HG02973 (cell line): ENCODE measurements around the gene ADARB2.

ENCODE experiments used
- ATAC-seq: cut with Tn5 transposase; IDR thresholded peaks from one replicate; pipeline ENCODE4 v1.9.1; 2021; ENCODE audit warnings: moderate library complexity; ENCODE audit not compliant: unreplicated experiment

The ADARB2 gene

DNA sequence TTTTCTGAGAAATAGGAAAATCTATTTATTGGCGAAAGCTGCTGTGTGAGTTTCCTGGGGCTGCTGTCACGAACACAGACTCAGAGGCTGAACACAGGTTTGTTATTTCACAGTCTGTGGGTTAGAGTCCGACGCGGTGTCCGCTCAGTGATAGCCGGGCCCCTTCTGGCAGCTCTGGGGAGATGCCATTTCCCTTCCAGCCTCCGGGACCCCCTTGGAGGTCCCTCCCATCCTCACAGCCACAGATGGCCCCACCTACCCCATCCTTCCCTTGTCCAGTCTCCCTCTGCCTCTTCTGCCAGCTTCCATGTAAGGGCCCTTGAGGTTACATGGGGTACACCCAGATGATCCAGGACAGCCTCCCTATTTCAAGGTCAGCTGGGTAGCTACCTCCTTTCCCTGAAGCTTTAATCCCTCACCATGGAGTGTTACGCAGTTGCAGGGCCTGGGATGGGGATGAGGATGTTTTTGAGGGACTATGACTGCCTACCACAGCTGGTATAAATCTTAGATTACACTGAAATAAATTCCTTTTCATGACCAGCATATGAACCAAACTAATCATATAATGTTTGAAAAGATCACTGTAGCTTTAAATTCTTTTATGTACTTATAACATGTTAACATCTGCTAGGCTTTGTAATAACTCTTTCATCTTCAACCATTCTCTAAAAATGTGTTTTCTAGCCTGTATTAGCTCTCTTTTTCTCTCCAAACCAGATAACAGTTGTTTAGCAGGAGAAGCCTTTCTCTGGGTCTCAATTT, 582.6 kb downstream of the ADARB2 start:
- ATAC-seq: no peak

DNA sequence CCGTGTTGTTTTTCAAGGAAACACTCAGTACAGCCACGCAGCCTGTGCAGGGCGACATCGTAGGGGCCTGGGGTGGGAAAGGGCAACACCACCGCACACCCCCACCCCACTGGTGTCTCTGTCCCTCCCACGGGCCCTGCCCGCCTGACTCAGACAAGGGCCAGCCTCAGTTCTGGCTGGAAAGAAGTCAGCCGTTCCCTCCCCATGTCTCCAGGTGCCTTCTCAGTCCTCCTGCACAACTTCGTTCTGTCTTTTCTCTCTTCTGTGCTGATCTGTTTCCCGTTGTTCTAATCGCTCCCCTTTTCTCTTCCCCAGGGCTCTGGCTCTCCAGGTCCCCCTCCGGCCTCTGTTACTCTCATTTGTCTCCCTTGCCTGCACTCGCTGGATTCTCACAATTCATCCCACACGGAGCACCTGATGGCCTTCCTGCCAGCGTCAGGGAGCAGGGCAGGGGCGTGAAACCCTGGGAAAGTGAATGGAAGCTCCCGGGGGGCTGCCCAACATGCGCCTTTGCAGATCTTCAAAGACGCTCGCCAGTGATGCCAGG, 583.4 kb downstream of the ADARB2 start:
- no peak for ATAC-seq

DNA sequence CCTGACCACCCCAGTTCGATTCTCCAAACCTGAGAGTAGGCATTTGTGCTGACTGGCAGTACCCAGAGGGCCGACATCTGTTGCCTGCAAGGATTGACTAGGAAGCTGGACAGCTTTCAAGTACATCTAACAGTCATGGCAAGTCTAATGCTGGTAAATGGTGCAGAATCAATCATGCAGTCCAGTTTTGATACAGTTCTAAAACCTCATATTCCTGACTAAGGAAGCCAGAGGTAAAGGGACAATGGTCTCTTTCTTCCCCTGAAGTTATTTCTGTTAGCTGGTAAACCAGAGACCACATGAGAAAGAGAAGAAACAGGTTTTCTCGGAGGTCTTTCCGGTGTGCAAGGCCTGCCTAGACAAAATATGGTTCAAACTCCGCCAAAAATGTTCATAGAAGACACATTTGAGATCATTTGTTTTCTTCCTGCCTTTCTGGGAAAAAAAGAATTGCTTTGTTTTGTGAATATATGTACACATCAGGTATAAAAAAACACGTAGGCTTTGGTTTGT, 584.0 kb downstream of the ADARB2 start:
- ATAC-seq: no peak

DNA sequence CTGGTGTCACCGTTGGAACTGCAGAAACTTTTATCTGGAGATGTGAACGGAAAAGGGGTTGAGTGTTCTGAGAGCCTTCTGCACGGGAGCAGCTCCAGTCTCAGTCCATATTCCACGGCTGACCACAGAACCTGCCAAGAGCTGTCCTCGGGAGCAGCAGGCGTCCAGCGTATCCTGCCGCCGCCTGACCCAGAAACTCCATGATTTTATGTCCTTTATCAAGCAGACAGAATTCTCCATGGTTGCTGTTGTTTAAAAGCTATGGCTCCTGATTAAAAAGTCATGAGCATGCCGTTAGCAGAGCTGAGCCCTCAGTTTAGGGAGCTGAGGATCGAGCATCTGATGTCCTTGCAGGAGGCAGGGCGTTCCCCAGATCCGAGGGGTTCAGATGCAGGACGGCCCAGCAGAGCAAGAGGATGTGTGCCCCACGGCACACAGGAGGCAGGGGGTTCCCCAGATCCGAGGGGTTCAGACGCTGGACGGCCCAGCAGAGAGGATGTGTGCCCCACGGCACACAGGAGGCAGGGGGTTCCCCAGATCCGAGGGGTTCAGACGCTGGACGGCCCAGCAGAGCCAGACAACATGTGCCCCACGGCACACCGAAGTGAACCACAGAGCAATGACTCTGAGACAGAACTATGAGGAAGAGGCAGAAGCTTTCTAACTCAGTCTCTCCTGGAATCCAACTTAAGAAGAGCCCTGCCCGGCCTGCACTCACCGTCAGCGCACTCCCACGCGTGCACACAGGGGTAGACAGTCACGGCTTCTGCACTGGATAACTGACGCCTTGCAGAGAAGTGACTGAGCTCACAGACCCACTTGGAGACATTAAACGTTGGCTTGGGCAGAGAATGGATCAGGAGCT, 584.7 kb downstream of the ADARB2 start:
- no peak for ATAC-seq

DNA sequence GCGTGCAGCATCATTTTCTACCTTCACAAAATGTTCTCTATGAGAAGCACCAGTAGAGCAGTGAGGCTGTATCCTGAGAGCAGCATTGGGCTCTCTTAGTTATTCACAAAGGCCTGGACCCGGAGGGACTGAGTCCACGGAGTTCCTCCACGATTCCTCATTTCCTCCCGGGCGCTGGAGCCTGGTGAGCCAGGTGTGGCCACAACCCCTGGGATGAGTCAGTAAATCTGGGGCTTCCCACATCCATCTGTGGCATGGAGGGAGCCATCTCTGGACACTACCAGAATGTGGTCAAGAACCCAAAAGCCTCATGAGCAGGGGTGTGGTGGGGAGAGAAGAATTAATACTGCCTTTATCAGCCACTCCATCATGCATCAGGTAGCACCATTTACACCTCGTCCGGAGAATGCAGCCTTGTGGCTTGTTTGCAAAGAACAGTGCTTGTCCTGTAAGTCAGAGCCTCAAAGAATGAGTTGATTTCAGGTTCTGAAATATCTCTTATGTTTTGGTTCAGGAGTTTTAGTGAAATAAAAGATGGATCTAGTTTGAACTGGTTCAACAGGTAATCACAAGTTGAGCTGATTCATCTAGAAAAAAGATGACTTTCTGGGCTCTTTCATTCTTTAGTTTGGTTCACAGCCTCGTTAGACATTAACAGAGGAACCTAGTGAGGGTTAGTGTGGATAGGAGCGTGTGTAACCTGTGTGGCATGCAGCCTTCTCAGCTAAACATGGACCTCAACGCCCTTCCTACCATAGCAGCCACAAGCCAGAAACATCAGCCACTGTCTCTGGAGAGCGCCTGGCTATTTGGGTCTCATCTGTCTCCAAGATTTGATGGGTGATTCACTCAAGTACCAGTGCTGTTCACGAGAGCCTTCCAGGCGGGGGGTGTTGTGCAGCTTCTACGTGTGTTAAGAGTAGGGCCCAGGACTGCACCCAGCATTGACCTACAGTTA, 586.0 kb downstream of the ADARB2 start:
- ATAC-seq: no peak

DNA sequence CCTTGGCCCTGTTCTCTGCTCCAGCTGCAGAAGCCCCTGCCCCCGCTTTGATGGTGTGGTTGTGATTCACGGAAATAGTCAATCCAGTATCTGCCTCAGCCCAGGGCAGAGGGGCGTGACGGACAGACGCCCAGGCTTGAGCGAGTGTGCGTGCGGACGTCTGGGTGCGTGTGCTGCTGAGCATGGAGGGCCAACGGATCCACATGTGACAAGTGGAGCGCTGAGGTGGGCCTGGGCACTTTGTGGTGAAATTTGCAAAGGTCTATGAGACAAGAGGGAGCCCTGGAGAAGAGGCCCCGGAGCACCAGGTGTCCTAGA, 586.7 kb downstream of the ADARB2 start:
- no peak for ATAC-seq

DNA sequence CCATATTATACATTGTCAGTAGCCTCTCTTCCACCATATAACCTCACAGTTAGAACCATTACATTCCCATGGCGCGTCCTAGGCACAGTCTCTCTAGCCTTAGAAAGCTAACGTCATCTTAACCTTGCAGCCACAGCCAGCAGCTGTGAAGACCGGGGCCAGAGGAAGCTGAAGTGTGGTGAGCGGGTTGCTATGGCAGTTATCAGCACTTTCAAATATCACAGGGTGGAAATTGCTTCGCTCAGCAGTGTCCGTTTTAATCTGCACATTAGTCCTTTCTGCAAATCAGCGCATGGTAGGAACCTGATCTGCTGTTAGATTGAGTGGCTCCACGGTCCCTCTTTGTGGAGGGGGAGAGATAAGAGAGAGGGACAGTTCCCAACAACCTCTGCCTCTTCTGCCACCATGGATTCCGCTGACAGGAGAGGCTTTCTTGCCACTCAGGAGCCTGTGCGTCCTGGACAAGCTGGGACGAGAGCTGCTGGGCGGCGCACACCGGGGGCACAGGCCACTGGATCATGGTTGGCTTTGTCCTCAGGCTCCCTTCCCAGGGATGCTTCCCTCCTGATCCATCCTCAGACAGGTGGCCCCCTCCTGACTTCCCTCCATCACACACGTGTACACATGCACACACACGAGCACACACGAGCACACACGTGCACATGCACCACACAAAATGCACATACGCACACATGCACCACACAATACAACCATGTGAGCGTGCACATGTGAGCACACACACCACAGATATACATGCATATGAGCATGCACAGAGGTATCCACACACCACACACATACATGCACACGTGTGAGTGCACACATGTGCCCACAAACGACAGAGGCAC, 587.3 kb downstream of the ADARB2 start:
- ATAC-seq: no peak

DNA sequence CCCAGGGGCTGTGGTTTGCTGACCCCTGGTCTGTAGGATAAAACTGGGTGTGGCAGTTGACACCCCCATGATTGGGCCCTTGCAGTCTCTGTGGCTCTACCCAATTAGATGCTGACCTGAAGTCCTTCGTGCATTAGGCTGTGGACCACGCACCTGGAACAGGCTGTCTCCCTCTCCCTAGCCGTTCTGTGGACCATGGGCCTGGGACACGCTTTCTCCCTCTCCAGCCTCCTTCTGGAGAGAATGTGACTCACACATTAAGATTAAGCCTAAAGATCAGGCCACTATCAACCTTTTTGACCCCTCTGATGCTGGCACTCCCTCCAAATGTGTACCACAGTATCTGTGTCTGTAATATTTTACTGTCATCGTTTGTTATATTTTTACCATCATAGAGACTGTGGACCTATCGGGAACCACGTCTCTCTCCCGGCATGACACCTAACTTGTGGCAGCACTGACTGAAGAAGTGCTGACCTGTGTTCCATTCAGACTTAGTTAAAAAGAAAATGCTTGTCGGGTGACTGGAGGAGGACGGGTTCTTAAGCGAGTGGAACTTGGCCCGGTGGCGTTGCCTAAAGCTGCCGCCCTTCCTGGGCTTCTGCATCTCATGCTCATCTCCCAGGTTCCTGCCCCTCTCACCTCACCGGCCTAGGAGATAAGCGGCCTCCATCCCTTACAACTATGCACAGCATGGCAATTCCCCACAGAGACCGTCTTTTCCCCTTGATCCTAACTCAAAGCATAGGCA, 588.3 kb downstream of the ADARB2 start:
- no peak for ATAC-seq

DNA sequence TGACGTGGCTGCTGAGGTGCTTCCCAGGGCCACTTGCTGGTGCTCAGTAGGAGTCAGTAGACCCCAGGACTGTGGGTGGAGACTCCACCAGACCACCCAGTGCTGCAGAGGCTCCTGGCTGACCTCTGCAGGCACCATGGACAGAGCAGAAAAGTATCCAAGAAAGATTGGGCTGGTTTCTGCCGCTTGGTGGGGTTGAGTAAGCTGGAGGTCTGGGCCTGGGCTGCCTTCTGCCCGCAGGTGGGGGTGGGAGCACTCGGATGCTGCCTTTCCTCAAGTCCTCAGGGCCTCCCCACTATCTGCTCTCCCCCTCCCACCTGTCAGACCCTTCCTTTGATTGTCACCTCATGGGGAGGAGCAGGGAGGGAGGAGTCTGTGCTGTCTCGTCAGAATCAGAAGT, 589.5 kb downstream of the ADARB2 start:
- ATAC-seq: no peak

DNA sequence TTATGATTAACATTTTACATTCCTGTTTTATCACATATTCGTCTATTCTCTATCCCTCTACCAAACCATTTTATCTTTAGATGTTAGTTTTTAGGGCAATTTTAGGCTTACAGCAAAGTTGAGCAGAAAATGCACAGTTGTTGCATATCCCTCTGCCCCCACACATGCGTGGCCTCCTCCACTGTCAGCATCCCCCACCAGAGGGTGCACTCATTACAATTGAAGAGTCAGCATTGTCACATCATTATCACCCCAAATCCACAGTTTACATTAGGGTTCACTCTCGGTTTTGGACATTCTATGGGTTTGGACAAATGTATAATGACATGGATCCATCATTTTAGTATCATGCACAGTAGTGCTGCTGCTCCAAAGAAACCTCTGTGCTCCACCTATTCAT, 594.7 kb downstream of the ADARB2 start:
- ATAC-seq: no peak

DNA sequence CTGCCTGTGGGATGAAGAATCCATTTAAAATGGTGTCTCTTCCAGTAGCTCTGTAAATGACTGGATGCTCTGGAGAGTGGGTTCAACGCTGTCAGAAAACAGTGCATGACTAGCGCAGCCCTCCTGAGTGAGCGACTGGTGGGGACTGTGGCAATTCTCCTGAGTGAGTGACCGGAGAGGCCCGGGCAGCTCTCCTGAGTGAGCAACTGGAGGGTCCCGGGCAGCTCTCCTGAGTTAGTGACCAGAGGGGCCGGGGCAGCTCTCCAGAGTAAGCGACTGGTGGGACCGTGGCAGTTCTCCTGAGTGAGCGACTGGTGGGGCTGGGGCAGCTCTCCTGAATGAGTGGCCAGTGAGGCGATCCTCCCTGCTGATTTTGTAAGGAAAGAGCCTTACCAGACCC, 595.6 kb downstream of the ADARB2 start:
- ATAC-seq: no peak

DNA sequence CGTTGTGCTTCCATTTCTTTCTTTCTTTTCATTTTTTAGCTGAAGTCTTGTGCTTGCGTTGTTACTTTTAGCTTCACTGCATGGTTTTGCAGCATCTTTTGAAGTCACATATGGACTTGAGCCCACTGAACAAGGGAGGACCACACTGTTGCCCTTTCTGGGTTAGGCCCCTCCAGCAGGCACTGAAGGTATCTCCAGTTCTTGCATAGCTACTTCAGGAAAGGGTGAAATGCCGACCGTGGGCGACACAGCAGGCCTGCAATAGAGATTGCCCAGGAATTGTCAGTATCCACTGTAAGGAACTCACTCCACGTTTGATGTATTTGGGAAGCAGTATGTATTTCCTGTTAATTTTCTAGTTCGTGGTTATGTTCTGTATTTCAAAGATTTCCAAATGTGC, 596.1 kb downstream of the ADARB2 start:
- ATAC-seq: no peak

DNA sequence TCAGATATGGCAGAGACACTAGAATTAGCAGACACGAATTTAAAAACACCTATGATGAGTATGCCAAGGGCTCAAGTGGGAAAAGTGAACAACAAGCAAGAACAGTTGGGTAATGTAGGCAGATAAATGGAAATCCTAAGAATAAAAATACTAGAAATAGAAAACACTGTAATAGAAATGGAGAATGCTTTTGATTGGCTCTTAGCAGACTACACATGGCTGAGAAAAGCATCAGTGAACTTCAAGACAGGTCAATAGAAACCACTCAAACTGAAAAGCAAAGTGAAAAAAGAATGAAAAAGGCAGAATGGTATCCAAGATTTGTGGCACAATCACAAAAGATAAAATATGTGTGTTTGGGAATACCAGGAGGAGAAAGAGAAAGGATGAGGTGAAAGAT, 598.8 kb downstream of the ADARB2 start:
- no peak for ATAC-seq

DNA sequence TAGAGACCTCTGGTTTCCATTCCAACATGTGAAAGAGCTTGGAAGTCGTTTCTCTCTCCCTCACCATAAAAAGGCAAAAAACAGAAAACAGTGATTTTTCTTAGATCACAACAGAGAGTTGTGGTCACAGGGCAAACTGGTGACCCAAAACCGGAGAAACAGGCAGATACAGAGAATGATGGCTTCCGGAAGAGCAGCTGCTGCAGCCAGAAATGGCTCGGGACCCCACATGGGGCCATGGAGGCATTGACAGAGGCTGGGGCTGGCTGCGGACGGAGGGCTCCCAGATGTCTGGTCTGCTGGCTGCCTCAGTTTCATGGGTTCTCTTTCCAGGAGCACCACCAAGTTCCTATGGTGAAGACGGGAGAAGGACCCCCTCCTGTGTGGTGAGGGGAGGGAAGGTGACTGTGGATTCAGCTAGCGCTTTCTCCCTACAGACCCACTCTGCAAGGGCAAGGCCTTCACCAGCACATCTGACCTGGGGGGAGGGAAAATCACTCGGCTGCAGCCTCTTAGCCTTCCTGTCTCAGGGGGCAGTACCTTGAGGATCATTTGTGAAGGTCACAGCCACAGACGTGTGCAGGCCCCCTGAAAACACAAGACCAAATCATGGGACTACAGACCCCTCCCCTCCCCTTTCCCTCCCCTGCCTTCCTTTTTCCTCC, 599.7 kb downstream of the ADARB2 start:
- no peak for ATAC-seq

DNA sequence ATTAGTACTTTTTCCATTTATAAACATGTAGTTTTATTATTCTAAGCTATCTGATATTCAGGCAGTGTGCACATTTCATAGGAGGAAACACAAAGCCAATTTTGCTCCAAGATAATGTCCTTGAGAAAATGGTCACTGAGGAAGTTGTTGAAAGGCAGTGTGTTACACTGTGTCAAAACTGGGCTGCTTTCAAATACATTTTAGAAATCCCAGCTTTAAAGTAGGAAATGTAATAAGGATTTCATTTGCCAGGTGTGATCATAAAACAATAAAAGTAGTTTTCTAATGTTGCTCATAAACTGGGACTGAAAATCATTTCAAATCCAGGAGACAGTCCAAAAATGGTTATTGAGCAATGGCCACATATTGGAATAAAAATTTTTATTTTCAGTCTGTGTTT, 601.1 kb downstream of the ADARB2 start:
- ATAC-seq: no peak

DNA sequence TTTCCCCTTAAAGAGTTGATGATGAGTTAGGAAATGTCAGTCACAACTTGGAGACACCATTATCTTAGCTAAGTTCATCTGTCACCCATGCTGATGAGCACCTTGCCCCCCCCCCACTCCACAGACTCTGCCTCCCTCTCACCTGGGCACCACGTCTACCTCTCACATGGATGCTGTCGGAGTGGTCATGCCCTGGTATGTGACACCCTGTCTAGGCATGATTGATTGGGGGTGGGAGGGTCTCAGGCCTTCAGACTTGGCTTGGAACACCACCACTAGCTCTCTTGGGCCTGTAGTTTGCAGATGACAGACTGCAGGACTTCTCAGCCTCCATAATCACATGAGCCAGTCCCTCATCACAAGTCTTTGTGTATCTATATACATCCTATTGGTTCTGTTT, 603.2 kb downstream of the ADARB2 start:
- no peak for ATAC-seq

DNA sequence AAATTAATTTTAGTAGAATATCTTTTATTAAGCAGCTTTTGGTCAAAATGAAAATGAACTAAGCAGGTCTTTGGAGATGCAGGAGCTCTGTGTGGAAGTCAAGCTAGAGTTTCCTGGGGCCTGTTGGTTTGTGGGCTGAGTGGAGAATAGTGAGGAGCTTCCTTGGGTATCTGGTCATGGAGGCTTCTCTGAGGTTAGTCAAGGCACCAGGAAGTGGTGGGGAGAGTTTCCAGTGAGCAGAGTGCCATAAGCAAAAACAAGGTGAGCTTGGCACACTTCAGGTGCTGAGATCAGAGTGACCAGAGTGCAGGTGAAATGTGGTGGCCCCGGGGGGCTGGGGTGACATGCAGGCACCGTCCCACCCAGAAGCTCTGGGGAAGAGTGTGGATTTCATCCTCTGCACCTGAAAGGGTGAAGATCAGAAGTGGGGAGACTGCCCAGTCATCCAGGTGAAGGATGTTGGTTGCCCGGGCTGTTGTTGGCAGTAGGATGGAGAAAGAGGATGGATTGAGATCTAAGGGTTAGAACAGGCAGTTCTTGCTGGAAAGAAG, 603.8 kb downstream of the ADARB2 start:
- ATAC-seq: no peak

DNA sequence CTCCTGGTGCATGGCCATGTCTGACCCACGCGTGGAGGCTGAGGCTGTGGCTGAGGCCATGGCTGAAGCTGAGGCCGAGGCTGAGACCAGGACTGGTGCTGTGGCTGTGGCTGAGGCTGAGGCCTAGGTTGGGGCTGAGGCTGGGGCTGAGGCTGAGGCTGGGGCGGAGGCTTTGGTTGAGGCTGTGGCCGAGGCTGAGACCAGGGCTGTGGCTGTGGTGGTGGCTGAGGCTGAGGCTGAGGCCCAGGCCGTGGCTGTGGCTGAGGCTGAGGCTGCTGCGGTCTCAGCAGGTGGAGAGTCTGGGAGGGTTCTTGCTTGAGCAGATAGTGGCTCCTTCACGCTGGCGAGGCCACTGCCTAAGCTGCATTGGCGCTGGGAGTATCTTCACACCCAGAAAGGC, 604.7 kb downstream of the ADARB2 start:
- ATAC-seq: no peak
